A673 (cell line): Measurements from ENCODE around the gene MGP.

ENCODE experiments used
- EZH2 ChIP-seq: fragments of 200-600 bp; sonication (generic); IDR thresholded peaks from 2 replicates; pipeline ENCODE4 v1.6.1; 2017; ENCODE audit warnings: borderline replicate concordance, low read depth, mild to moderate bottlenecking, mixed read lengths, antibody characterized with exemption, low read length; ENCODE audit not compliant: poor library complexity, severe bottlenecking
- TF ChIP-seq, protein P1 (sequence below): fragments of 300-800, 200-600 bp; sonication (generic); conservative IDR thresholded peaks from 2 replicates; pipeline ENCODE4 v1.5.1; 2017; ENCODE audit warnings: low read depth, mild to moderate bottlenecking, antibody characterized with exemption, low read length, moderate library complexity, mixed read lengths

- TF ChIP-seq, protein P1, sequence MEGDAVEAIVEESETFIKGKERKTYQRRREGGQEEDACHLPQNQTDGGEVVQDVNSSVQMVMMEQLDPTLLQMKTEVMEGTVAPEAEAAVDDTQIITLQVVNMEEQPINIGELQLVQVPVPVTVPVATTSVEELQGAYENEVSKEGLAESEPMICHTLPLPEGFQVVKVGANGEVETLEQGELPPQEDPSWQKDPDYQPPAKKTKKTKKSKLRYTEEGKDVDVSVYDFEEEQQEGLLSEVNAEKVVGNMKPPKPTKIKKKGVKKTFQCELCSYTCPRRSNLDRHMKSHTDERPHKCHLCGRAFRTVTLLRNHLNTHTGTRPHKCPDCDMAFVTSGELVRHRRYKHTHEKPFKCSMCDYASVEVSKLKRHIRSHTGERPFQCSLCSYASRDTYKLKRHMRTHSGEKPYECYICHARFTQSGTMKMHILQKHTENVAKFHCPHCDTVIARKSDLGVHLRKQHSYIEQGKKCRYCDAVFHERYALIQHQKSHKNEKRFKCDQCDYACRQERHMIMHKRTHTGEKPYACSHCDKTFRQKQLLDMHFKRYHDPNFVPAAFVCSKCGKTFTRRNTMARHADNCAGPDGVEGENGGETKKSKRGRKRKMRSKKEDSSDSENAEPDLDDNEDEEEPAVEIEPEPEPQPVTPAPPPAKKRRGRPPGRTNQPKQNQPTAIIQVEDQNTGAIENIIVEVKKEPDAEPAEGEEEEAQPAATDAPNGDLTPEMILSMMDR, result no peak
- TF ChIP-seq EZH2, result no peak
These were observed 43.3 kb downstream of the MGP start for GRCh38 chr12:14842315-14842714.
